ENCODE measurements around the gene VTI1B. TPM values are rescaled to one million over a fixed set of nuclear protein-coding genes. Genes with fewer than 3 reads are reported as not detected.

VTI1B gene
- total and polyA plus RNA-seq, 2 of the 4 experiments (the other 2 are of a cell fraction) = 61.8 to 90.2 TPM

DNA sequence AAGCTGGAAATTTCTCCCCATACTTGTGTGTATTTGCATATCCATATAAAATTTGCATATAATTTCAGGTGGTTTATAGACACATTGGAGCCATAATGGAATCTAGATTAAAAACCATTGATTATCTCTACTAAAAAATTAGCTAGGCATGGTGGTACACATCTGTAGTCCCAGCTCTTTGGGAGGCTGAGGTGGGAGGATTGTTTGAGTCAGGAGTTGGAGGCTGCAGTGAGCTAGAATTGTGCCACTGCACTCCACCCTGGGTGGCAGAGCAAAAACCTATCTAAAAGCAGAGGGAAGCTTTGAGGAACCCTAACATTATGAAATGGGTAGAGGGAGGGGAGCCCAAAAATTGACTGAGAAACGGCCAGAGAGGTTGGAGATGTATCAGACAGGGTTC lies 23.7 kb upstream of the VTI1B start:
- no peak overlapping the region for H2BK5ac ChIP-seq (ENCODE audit: low read depth, low read length, poor library complexity, severe bottlenecking)
- H3K36me3 ChIP-seq (ENCODE audit: control insufficient read depth, insufficient read depth, low read length) = no peaks in the 10 kb centered on the region; the same call in 1 of the 2 replicates
- H3K4me2 ChIP-seq (ENCODE audit: low read depth, low read length) = no peak overlapping the region
- no peak overlapping the region for H4K91ac ChIP-seq (ENCODE audit: insufficient read depth, low read depth, low read length)
- H3K23ac ChIP-seq (ENCODE audit: low read depth, low read length) = no peak overlapping the region
- no peak overlapping the region for H3K14ac ChIP-seq (replicated peaks; ENCODE audit: low read depth, low read length)
- TF ChIP-seq MAZ (IDR thresholded peaks at IDR 0.05; ENCODE audit: borderline replicate concordance, low read depth, low read length) (no peak), CEBPB (IDR thresholded peaks at IDR 0.05; ENCODE audit: low read depth, low read length) (no peak), MXI1 (IDR thresholded peaks at IDR 0.05; ENCODE audit: borderline replicate concordance, low read depth, low read length) (no peak), SMC3 (IDR thresholded peaks at IDR 0.05; ENCODE audit: low read depth, low read length) (no peak), MAFK (IDR thresholded peaks at IDR 0.05; ENCODE audit: low read depth, low read length) (no peak), POLR2A (IDR thresholded peaks at IDR 0.05; ENCODE audit: low read depth, low read length) (no peak), RAD21 (IDR thresholded peaks at IDR 0.05; ENCODE audit: low read length) (no peak)
- TF ChIP-seq, protein P1, sequence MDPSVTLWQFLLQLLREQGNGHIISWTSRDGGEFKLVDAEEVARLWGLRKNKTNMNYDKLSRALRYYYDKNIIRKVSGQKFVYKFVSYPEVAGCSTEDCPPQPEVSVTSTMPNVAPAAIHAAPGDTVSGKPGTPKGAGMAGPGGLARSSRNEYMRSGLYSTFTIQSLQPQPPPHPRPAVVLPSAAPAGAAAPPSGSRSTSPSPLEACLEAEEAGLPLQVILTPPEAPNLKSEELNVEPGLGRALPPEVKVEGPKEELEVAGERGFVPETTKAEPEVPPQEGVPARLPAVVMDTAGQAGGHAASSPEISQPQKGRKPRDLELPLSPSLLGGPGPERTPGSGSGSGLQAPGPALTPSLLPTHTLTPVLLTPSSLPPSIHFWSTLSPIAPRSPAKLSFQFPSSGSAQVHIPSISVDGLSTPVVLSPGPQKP (IDR thresholded peaks at IDR 0.05; ENCODE audit: borderline replicate concordance, low read depth, low read length) = no peak
- TF ChIP-seq, protein P2, sequence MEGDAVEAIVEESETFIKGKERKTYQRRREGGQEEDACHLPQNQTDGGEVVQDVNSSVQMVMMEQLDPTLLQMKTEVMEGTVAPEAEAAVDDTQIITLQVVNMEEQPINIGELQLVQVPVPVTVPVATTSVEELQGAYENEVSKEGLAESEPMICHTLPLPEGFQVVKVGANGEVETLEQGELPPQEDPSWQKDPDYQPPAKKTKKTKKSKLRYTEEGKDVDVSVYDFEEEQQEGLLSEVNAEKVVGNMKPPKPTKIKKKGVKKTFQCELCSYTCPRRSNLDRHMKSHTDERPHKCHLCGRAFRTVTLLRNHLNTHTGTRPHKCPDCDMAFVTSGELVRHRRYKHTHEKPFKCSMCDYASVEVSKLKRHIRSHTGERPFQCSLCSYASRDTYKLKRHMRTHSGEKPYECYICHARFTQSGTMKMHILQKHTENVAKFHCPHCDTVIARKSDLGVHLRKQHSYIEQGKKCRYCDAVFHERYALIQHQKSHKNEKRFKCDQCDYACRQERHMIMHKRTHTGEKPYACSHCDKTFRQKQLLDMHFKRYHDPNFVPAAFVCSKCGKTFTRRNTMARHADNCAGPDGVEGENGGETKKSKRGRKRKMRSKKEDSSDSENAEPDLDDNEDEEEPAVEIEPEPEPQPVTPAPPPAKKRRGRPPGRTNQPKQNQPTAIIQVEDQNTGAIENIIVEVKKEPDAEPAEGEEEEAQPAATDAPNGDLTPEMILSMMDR (conservative IDR thresholded peaks at IDR 0.05; ENCODE audit: low read depth, low read length) = no peak
- WGBS, 2 experiments (ENCODE audit: extremely low coverage in 2 of 2, insufficient read length in 1 of 2) = no CpG with 5 or more reads among the region's 1 CpG
- ATAC-seq (ENCODE audit: low read depth) (no peak), DNase-seq (no peak)
- H2AK9ac ChIP-seq (replicated peaks; ENCODE audit: low read depth, low read length, poor library complexity) = no peak overlapping the region
- no TSS peak for BruUV-seq (replicated peaks)
- H3K18ac ChIP-seq (ENCODE audit: low read depth, low read length) = no peak overlapping the region
- no peak overlapping the region for H2BK20ac ChIP-seq (ENCODE audit: low read depth, low read length)
- H4K20me1 ChIP-seq (ENCODE audit: insufficient read depth, low read length) = peaks cover 4% of the 10 kb centered on the region; the same call in 1 of the 2 replicates
- peaks cover 5% of the 10 kb centered on the region; the same call in 1 of the 2 replicates for H3K9me1 ChIP-seq (ENCODE audit: insufficient read depth, low read length)
- ChIA-PET POLR2A (ENCODE audit: unreplicated experiment) (no interaction called here), CTCF (no interaction called here)
- dilution Hi-C loops (cut with HindIII; ENCODE audit: low sequenced_read_pairs, unreplicated experiment) = no loop called here
- no peak overlapping the region for H2BK120ac ChIP-seq (ENCODE audit: low read depth, low read length)
- H3K79me1 ChIP-seq (ENCODE audit: low read depth in 1 of 2, low read length in 2 of 2) = peaks cover 5 to 16% of the 10 kb centered on the region in 2 experiments; a peak in 3 of 4 replicates
- H4K8ac ChIP-seq (ENCODE audit: low read depth in 2 of 2, low read length in 2 of 2) = no peak overlapping the region
- no peak overlapping the region for H4K5ac ChIP-seq (ENCODE audit: low read depth, low read length)
- H3K9ac ChIP-seq (ENCODE audit: low read depth, low read length) = no peak overlapping the region
- intact Hi-C loops (cut with micrococcal nuclease) = no loop called here
- peaks cover 3% of the 10 kb centered on the region for H3K4me1 ChIP-seq (ENCODE audit: control insufficient read depth, insufficient read depth, low read length)
- no peaks in the 10 kb centered on the region for H3K9me3 ChIP-seq (ENCODE audit: control insufficient read depth, insufficient read depth, low read length)
- no peak overlapping the region for H2AK5ac ChIP-seq (ENCODE audit: low read depth, low read length)
- H3K4me3 ChIP-seq (ENCODE audit: insufficient read depth, low read depth, low read length) = no peak overlapping the region
- in situ Hi-C loops (cut with MboI; ENCODE audit: low sequenced_read_pairs) = no loop called here
- H2AFZ ChIP-seq (replicated peaks; ENCODE audit: low read length, poor library complexity) = no peak overlapping the region
- no peak overlapping the region for H2BK15ac ChIP-seq (ENCODE audit: low read depth, low read length)
- H3K4ac ChIP-seq (ENCODE audit: low read depth, low read length) = no peak overlapping the region
- H3K27ac ChIP-seq (ENCODE audit: insufficient read depth, low read length) = no peak overlapping the region
- no peaks in the 10 kb centered on the region for H3K27me3 ChIP-seq (ENCODE audit: control insufficient read depth, insufficient read depth, low read length)
- no peak overlapping the region for H3K56ac ChIP-seq (ENCODE audit: extremely low read depth, insufficient read depth, low read length)

All from IMR-90 (cell line).